Subcutaneous adipose tissue (tissue), 4 donors: Measurements from ENCODE around the gene PLEKHM3. TPM values are rescaled to one million over a fixed set of nuclear protein-coding genes. Genes with fewer than 3 reads are reported as not detected.

Experiments used
- total RNA-seq, 4 donors: library from RNA; depleted of rRNA; stranded (reverse); fragments of >200 nt; gene quantifications; one replicate each; pipeline ENCODE4 v1.1.0, GENCODE V29; 2016
- TF ChIP-seq, protein P1 (sequence below): fragments of 450-650 bp; IDR thresholded peaks from one replicate; pipeline ENCODE4 v1.5.1; 2016; ENCODE audit warnings: low read depth, mild to moderate bottlenecking, control low read depth, antibody characterized with exemption, moderate library complexity

The PLEKHM3 gene
- total RNA-seq, 4 donors from 2014 or later: 24.6 to 36.0 (median 26.2) TPM

DNA sequence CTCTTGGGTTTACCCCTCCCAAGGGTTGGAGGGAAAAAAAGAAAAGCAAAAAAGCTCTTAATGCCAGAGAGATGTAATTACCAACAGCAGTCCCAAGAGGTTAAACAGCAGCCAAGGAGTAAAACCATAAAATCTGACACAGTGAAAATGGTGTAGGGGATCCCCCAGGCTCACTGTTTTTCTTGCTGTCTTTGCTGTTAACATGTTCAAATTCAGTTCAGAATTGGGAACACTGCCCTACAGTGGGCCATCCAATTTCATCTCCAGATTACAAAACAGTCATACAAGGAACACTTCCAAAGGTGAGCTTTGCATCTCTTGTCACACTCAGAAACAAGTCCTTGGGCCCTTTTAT is 54.5 kb downstream of the PLEKHM3 start:
- TF ChIP-seq, protein P1, sequence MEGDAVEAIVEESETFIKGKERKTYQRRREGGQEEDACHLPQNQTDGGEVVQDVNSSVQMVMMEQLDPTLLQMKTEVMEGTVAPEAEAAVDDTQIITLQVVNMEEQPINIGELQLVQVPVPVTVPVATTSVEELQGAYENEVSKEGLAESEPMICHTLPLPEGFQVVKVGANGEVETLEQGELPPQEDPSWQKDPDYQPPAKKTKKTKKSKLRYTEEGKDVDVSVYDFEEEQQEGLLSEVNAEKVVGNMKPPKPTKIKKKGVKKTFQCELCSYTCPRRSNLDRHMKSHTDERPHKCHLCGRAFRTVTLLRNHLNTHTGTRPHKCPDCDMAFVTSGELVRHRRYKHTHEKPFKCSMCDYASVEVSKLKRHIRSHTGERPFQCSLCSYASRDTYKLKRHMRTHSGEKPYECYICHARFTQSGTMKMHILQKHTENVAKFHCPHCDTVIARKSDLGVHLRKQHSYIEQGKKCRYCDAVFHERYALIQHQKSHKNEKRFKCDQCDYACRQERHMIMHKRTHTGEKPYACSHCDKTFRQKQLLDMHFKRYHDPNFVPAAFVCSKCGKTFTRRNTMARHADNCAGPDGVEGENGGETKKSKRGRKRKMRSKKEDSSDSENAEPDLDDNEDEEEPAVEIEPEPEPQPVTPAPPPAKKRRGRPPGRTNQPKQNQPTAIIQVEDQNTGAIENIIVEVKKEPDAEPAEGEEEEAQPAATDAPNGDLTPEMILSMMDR: no peak

DNA sequence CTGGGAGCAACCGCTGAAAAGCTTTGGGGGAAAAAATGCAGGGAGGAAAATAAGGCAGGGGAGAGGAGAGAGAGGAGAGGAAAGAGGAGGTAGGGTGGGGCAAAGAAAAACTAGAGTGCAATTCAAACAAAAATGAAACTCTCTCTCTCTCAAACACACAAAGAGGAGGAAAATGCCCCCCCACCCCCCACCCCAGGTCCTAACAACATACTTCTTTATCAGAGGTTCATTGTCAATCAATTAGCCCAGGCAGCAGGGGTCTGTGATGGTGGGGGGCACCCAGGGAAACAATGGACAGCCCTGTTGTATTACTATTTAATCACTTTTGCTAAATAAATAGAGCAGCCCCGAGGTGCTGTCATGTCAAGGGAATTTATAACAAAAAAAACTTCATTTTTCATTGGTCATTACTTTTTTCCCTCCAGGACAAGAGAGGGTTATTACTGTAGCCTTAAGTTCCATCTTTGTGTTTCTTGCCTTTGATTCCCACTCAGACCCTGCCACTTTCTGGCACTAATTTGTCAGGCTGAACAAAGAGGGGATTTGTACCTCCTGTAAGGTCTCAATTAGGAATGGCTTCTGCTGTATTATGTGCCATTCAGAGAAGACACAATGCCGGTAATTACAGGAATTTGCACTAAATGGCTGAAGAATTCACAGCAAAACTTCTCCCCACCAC is 55.0 kb downstream of the PLEKHM3 start:
- TF ChIP-seq, protein P1: no peak

DNA sequence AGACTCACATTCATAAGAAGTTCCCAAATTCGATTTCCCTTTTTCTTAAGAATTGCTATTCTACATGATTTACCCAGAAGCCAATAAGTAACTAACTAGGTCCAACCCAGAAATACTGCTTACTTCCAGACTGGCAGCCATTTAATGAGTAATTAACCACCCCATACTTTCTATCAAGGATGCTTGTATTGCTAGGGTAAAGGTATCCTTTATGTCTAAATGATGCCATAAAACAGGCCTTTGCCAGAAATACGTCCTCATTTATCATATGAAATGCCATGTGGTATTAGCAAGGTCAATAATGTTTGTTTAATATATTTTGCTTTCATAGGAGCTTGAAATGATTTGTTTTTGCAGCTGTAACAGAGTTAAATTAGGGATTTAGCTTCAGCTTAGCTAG is 56.1 kb downstream of the PLEKHM3 start:
- TF ChIP-seq, protein P1: no peak

DNA sequence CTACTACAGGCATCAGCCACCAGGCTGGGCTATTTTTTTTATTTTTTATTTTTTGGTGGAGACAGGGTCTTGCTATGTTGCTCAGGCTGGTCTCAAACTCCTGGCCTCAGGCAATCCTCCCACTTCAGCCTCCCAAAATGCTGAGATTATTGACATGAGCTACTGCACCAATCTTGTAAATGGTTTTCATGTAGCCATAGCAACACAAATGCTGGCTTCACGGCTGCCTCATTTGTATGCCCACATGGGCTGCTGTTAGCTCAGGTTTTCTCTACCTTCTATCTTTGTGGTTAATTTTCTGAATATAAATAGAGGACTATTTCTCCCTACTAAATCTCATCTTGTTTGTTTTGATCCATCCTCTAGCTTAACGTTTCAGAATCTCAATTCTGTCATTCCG is 58.2 kb downstream of the PLEKHM3 start:
- TF ChIP-seq, protein P1: no peak

DNA sequence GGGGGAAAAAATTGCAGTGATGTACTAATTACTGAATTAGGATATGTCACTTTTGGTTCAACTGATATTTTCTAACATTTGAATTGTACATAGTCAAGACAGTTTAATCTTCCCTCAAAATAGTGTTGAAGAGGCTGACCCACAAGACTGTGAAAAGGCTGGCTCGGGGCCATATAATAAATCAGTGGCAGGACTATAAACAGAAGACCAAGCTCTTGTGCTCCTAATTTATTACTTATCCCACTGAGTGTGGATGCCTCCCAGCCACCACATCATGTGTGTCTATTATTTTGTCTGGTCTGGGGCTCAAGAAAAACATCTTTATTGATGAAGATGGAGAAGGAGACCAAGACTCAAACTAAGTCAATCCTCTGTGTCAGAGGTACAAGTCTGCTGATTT is 64.4 kb downstream of the PLEKHM3 start:
- TF ChIP-seq, protein P1: no peak

DNA sequence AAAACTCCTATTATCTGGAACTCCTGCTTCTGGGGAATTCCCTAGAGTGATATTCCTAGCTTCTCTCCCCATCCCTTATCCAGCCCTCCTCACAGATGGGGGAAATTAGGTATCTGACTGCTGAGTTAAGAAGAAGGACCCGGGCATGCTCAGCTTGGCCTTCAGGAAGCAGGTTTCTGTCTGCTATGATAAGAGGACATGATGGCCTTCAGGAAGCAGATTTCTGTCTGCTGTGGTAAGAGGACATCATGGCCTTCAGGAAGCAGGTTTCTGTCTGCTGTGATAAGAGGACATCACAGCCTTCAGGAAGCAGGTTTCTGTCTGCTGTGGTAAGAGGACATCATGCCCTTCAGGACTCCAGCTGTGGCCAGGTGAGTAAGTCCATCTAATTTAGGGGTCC is 65.2 kb downstream of the PLEKHM3 start:
- TF ChIP-seq, protein P1: no peak

DNA sequence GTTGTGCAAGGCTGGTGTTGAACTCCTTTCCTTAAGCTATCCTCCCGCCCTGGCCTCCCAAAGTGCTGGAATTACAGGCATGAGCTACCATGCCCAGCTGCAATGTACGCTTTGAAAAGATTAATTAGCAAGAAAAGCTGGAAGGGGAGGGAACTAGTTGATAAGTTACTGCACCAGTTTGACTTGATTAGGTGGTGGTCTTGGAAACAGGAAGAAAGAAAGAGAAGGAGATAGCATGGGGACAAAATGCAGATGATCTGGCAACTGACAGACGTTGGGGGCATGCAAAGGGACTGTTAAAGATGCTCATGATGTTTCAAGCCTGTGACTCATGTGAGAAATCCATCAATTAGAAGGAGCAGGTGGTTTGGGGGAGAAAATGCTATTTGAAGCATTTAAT is 68.6 kb downstream of the PLEKHM3 start:
- TF ChIP-seq, protein P1: no peak
